Mucosa of stomach (tissue), 1 donor: ENCODE results near the gene FMNL2.

Source experiments
- H3K27me3 ChIP-seq: one replicate; pipeline ENCODE4 v1.7.0; 2013; ENCODE audit warnings: mild to moderate bottlenecking, low read length; ENCODE audit not compliant: control insufficient read depth, insufficient read depth
- H3K36me3 ChIP-seq: one replicate; pipeline ENCODE4 v1.7.0; 2013; ENCODE audit warnings: low read length; ENCODE audit not compliant: control insufficient read depth, insufficient read depth
- H3K4me1 ChIP-seq: one replicate; pipeline ENCODE4 v1.7.0; 2013; ENCODE audit warnings: mild to moderate bottlenecking, low read length; ENCODE audit not compliant: control insufficient read depth, insufficient read depth
- H3K4me3 ChIP-seq: one replicate; pipeline ENCODE4 v1.7.0; 2013; ENCODE audit warnings: low read length
- H3K9ac ChIP-seq: one replicate; pipeline ENCODE4 v1.7.0; 2013; ENCODE audit warnings: mild to moderate bottlenecking, low read length, moderate library complexity
- H3K9me3 ChIP-seq: one replicate; pipeline ENCODE4 v1.7.0; 2013; ENCODE audit warnings: mild to moderate bottlenecking, low read length, moderate library complexity; ENCODE audit not compliant: control insufficient read depth
- donor health status: Pancreatic carcinoma.

The FMNL2 gene

DNA sequence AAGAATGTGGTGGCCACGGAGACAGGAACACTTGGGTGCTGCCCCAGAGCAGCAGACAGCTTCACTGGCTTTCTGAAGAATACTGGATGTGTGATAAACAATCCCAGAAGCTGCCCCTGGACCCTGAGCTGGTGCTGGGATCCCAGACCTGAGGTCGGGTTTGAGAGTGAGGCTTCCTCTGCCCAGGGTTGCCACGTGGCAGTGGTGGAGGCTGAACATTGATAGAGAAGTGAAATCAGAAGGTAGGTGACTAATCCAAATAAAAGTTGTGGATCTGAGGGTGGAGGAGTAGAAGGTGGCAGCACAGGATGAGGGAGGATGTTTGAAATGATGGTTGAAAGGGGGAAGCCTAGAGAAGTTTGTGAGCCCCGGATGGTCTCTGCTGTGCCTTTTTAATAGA is 64.0 kb downstream of the FMNL2 start:
- Histone ChIP-seq H3K27me3 (no peaks in the 10 kb centered on the region), H3K9me3 (no peaks in the 10 kb centered on the region), H3K36me3 (no peaks in the 10 kb centered on the region), H3K9ac (no peak overlapping the region), H3K4me1 (peaks cover 18% of the 10 kb centered on the region), H3K4me3 (no peak overlapping the region)

- Histone ChIP-seq H3K4me1 (peaks cover 27% of the 10 kb centered on the region), H3K9ac (no peak overlapping the region), H3K27me3 (no peaks in the 10 kb centered on the region), H3K9me3 (no peaks in the 10 kb centered on the region), H3K36me3 (no peaks in the 10 kb centered on the region), H3K4me3 (no peak overlapping the region)
Measured at GRCh38 chr2:152400607-152401214, 65.7 kb downstream of the FMNL2 start.

GRCh38 chr2:152402780-152403759 is 68.1 kb downstream of the FMNL2 start:
- peaks cover 47% of the 10 kb centered on the region for H3K4me1 ChIP-seq
- no peaks in the 10 kb centered on the region for H3K9me3 ChIP-seq
- no peak overlapping the region for H3K9ac ChIP-seq
- H3K4me3 ChIP-seq: no peak overlapping the region
- H3K36me3 ChIP-seq: no peaks in the 10 kb centered on the region
- no peaks in the 10 kb centered on the region for H3K27me3 ChIP-seq

DNA sequence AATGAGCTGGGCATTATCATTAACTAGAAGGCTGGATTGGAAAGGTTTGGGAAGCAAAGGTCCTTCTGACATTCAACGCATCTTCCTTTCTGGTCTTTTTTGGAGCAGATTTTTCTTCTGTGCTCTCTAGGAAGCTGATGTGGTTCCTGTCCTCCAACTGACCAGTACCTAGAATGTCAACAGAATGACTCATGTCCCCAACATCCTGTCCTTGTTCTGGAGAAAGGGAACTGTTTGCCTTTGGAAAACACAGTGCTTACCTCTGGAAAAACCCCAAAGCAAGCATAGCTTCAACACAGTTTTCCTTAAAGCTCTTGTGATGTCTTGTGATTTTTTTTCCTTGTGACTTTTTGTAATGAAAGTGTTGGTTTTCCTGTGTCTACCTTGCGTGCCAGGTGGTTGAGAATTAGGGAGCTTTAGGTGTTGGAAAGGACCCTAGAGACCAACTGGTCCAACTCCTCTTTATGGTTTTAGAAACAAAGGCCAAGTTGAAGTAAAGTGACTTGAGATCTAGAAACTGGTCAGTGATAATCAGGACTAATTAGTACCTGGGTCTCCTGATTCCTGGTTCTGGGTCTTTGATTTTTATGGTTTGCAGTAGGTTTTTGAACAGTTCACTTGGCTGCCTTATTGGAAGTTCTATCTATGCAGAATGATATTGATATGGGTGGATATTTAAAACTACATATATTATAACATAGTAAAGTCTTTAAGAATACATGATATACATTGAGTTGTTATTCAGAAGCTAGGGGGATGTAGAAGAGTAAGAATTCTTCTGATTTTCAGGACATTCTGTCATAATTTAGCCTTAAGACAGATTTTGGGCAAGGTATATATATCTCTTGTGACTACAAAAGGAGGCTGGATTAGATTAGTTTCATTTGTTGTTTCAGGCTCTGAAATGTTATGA is 70.5 kb downstream of the FMNL2 start:
- Histone ChIP-seq H3K4me3 (no peak overlapping the region), H3K9ac (no peak overlapping the region), H3K9me3 (no peaks in the 10 kb centered on the region), H3K27me3 (no peaks in the 10 kb centered on the region), H3K36me3 (no peaks in the 10 kb centered on the region), H3K4me1 (peaks cover 42% of the 10 kb centered on the region)

DNA sequence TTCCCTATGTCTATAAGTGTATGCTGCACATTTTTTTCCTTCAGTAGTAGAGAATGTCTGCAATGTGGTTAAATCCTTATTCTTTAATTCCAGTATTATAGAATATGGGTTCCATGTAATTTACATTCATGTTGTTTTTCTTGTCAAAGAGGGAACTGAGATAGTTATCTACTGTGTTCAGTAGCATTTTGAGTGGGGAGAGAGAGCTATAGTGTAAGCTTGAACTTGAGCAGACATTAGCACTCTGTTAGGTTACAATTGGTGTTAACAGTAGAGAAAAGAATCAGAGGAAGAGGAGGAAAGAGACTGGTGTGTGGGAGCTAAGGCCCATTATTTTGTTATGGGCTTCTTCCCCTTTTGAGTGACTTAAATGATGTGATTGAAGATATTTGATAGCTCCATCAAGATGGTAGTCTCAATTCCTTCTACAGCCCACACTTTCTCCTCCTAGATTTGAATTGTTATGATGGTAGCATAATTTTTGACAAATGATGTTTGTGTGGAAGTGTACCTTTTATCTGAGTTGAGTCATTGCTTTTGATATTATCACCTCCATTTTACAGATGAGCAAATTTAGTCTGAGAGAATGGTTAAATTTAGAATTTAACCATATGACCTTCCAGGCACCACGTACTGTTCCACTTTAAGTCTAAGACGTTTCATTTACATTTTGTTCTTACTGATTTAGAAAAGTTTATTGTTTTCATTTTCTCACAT is 71.3 kb downstream of the FMNL2 start:
- H3K4me1 ChIP-seq: peaks cover 43% of the 10 kb centered on the region
- no peak overlapping the region for H3K9ac ChIP-seq

DNA sequence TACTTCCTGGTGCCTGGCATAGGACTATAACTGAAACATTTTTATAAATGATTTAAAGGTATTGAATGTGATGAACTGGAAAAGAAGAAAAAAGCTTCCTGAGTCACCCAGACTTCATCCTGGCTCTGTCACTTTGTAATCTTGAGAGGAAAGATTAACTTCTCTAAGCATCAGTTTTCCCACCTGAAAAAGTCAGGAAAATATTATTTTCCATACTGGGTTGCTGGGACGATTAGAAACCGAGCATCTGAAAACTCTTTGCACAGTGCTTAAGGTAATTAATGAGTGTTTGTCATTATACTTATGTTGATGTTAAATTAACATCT is 71.8 kb downstream of the FMNL2 start:
- H3K4me1 ChIP-seq: peaks cover 43% of the 10 kb centered on the region
- H3K9ac ChIP-seq: no peak overlapping the region
- H3K4me3 ChIP-seq: no peak overlapping the region
- H3K27me3 ChIP-seq: no peaks in the 10 kb centered on the region
- no peaks in the 10 kb centered on the region for H3K36me3 ChIP-seq
- H3K9me3 ChIP-seq: no peaks in the 10 kb centered on the region

More for the DNA sequence above, 71.3 kb downstream of the FMNL2 start:
- Histone ChIP-seq H3K4me3 (no peak overlapping the region), H3K27me3 (no peaks in the 10 kb centered on the region), H3K9me3 (no peaks in the 10 kb centered on the region), H3K36me3 (no peaks in the 10 kb centered on the region)

DNA sequence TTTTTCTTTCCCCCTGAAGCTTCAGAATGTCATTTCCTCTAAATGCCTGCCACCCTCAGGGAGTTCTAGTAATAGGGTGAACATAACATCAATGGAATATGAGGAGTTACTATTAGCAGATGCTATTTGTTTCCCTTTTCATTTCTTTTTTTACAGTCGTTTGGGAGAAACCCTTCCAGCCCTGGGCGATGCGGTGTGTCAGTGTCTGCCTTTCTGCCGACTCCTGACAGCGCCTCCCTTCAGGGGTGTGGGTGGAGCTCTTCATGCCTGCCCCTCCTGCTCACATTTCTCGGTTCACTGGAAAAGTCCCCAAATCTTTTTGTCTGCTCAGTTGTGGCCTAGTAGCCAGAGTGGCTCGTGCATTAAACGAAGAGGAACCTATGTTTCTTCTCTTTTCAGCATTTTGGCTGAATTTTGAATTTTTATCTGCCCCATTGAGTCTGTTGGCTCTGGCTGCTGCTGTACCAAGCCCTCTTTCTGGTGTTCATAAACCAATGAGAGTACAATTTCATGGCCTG is 72.3 kb downstream of the FMNL2 start:
- Histone ChIP-seq H3K36me3 (no peaks in the 10 kb centered on the region), H3K4me3 (no peak overlapping the region), H3K9ac (no peak overlapping the region), H3K27me3 (no peaks in the 10 kb centered on the region), H3K4me1 (peaks cover 43% of the 10 kb centered on the region), H3K9me3 (no peaks in the 10 kb centered on the region)

- Histone ChIP-seq H3K4me1 (peaks cover 43% of the 10 kb centered on the region), H3K4me3 (no peak overlapping the region), H3K9me3 (no peaks in the 10 kb centered on the region), H3K9ac (no peak overlapping the region), H3K36me3 (no peaks in the 10 kb centered on the region), H3K27me3 (no peaks in the 10 kb centered on the region)
Measured at GRCh38 chr2:152407806-152408205, 72.8 kb downstream of the FMNL2 start.

- Histone ChIP-seq H3K9ac (no peak overlapping the region), H3K9me3 (no peaks in the 10 kb centered on the region), H3K4me3 (no peak overlapping the region), H3K4me1 (peaks cover 40% of the 10 kb centered on the region), H3K36me3 (no peaks in the 10 kb centered on the region), H3K27me3 (no peaks in the 10 kb centered on the region)
Measured at GRCh38 chr2:152408254-152408653, 73.3 kb downstream of the FMNL2 start.

GRCh38 chr2:152409386-152410164 is 74.6 kb downstream of the FMNL2 start:
- peaks cover 36% of the 10 kb centered on the region for H3K4me1 ChIP-seq
- no peaks in the 10 kb centered on the region for H3K27me3 ChIP-seq
- H3K9ac ChIP-seq: no peak overlapping the region
- no peaks in the 10 kb centered on the region for H3K9me3 ChIP-seq
- H3K4me3 ChIP-seq: no peak overlapping the region
- no peaks in the 10 kb centered on the region for H3K36me3 ChIP-seq

- no peak overlapping the region for H3K9ac ChIP-seq
- H3K9me3 ChIP-seq: no peaks in the 10 kb centered on the region
- no peak overlapping the region for H3K4me3 ChIP-seq
- H3K4me1 ChIP-seq: peaks cover 37% of the 10 kb centered on the region
- H3K27me3 ChIP-seq: no peaks in the 10 kb centered on the region
- no peaks in the 10 kb centered on the region for H3K36me3 ChIP-seq
Measured at GRCh38 chr2:152410165-152410597, 75.2 kb downstream of the FMNL2 start.
